Measurements from ENCODE around the gene RNF181.
"Not testable (repeated sequence)": the region's sequence is repeated elsewhere in the genome, so short reads cannot be mapped to it uniquely, and the experiment has no call there.

Gene RNF181

GRCh38 chr2:85613717-85614515 is 18.4 kb downstream of the RNF181 start:
- Histone ChIP-seq H2BK5ac (ENCODE audit: low read depth, low read length, poor library complexity, severe bottlenecking) (no peak overlapping the region), H2AFZ (ENCODE audit: low read depth, low read length) (no peak overlapping the region), H2BK15ac (ENCODE audit: low read depth, poor library complexity, severe bottlenecking) (no peak overlapping the region), H3K9ac (ENCODE audit: low read length) (no peak overlapping the region), H3K4me2 (ENCODE audit: low read length, poor library complexity, severe bottlenecking) (no peak overlapping the region), H4K8ac (ENCODE audit: low read length) (no peak overlapping the region), H3K4me3 (ENCODE audit: insufficient read depth in 1 of 2, low read depth in 1 of 2, low read length in 2 of 2) (no peak overlapping the region), H3K14ac (ENCODE audit: low read length in 2 of 2) (no peak overlapping the region), H2BK12ac (ENCODE audit: low read length in 2 of 2) (no peak overlapping the region), H3K23ac (ENCODE audit: low read length in 2 of 2) (no peak overlapping the region), H4K91ac (ENCODE audit: low read length) (no peak overlapping the region), H3K36me3 (ENCODE audit: control insufficient read depth in 1 of 2, insufficient read depth in 2 of 2, low read depth in 1 of 2, low read length in 2 of 2) (peaks cover 11 to 17% of the 10 kb centered on the region in 2 experiments), H3K9me3 (ENCODE audit: control insufficient read depth, low read length) (no peaks in the 10 kb centered on the region), H3K27me3 (ENCODE audit: control insufficient read depth in 1 of 2, insufficient read depth in 1 of 2, low read length in 2 of 2) (no peaks in the 10 kb centered on the region), H2BK120ac (ENCODE audit: low read depth, low read length) (no peak overlapping the region), H2AK5ac (ENCODE audit: low read length, severe bottlenecking) (no peak overlapping the region), H3K79me1 (replicated peaks; ENCODE audit: low read length, poor library complexity, severe bottlenecking) (peaks cover 6% of the 10 kb centered on the region), H3K4me1 (ENCODE audit: control insufficient read depth, insufficient read depth, low read depth, low read length) (peaks cover 14% of the 10 kb centered on the region), H3K18ac (ENCODE audit: low read depth in 1 of 2, low read length in 2 of 2) (no peak overlapping the region), H3K27ac (ENCODE audit: low read length, poor library complexity, severe bottlenecking) (no peak overlapping the region), H3K4ac (ENCODE audit: low read depth in 1 of 2, low read length in 2 of 2) (no peak overlapping the region)
- DNase-seq = no peak
- 95% methylated on average over 9 of the region's 10 CpGs for WGBS

GRCh38 chr2:85614757-85615156 is 19.2 kb downstream of the RNF181 start:
- not testable (repeated sequence) for H3K18ac ChIP-seq (ENCODE audit: low read depth in 1 of 2, low read length in 2 of 2); H2BK15ac ChIP-seq (ENCODE audit: low read depth, poor library complexity, severe bottlenecking); H3K4me2 ChIP-seq (ENCODE audit: low read length, poor library complexity, severe bottlenecking); H2BK120ac ChIP-seq (ENCODE audit: low read depth, low read length); H4K91ac ChIP-seq (ENCODE audit: low read length); H3K9ac ChIP-seq (ENCODE audit: low read length); DNase-seq; H2BK12ac ChIP-seq (ENCODE audit: low read length in 2 of 2); H3K14ac ChIP-seq (ENCODE audit: low read length in 2 of 2); H3K27me3 ChIP-seq (ENCODE audit: control insufficient read depth in 1 of 2, insufficient read depth in 1 of 2, low read length in 2 of 2); H4K8ac ChIP-seq (ENCODE audit: low read length); H3K23ac ChIP-seq (ENCODE audit: low read length in 2 of 2); H3K79me1 ChIP-seq (replicated peaks; ENCODE audit: low read length, poor library complexity, severe bottlenecking); H3K27ac ChIP-seq (ENCODE audit: low read length, poor library complexity, severe bottlenecking); H2AK5ac ChIP-seq (ENCODE audit: low read length, severe bottlenecking); H2BK5ac ChIP-seq (ENCODE audit: low read depth, low read length, poor library complexity, severe bottlenecking); H3K4me3 ChIP-seq (ENCODE audit: insufficient read depth in 1 of 2, low read depth in 1 of 2, low read length in 2 of 2); H3K4ac ChIP-seq (ENCODE audit: low read depth in 1 of 2, low read length in 2 of 2); H2AFZ ChIP-seq (ENCODE audit: low read depth, low read length); H3K9me3 ChIP-seq (ENCODE audit: control insufficient read depth, low read length)
- Histone ChIP-seq H3K4me1 (ENCODE audit: control insufficient read depth, insufficient read depth, low read depth, low read length) (peaks cover 16% of the 10 kb centered on the region), H3K36me3 (ENCODE audit: control insufficient read depth in 1 of 2, insufficient read depth in 2 of 2, low read depth in 1 of 2, low read length in 2 of 2) (peaks cover 8 to 18% of the 10 kb centered on the region in 2 experiments)
- 97% methylated on average over 7 of the region's 7 CpGs for WGBS

- peak overlapping the region in 1 of 2 experiments; percentile 50 for H3K4ac ChIP-seq (ENCODE audit: low read depth in 1 of 2, low read length in 2 of 2)
- no peak for DNase-seq
- no peak overlapping the region for H2BK120ac ChIP-seq (ENCODE audit: low read depth, low read length)
- H3K9ac ChIP-seq (ENCODE audit: low read length) = no peak overlapping the region
- peak overlapping the region in 1 of 2 experiments; percentile 89 for H3K4me3 ChIP-seq (ENCODE audit: insufficient read depth in 1 of 2, low read depth in 1 of 2, low read length in 2 of 2)
- H4K8ac ChIP-seq (ENCODE audit: low read length) = no peak overlapping the region
- WGBS = 94% methylated on average over 17 of the region's 17 CpGs
- H2AK5ac ChIP-seq (ENCODE audit: low read length, severe bottlenecking) = no peak overlapping the region
- H3K23ac ChIP-seq (ENCODE audit: low read length in 2 of 2) = no peak overlapping the region
- no peak overlapping the region for H2AFZ ChIP-seq (ENCODE audit: low read depth, low read length)
- H3K18ac ChIP-seq (ENCODE audit: low read depth in 1 of 2, low read length in 2 of 2) = no peak overlapping the region
- no peaks in the 10 kb centered on the region for H3K9me3 ChIP-seq (ENCODE audit: control insufficient read depth, low read length)
- peaks cover 3% of the 10 kb centered on the region for H3K79me1 ChIP-seq (replicated peaks; ENCODE audit: low read length, poor library complexity, severe bottlenecking)
- no peak overlapping the region for H4K91ac ChIP-seq (ENCODE audit: low read length)
- no peak overlapping the region for H2BK5ac ChIP-seq (ENCODE audit: low read depth, low read length, poor library complexity, severe bottlenecking)
- peaks cover 13% of the 10 kb centered on the region for H3K4me1 ChIP-seq (ENCODE audit: control insufficient read depth, insufficient read depth, low read depth, low read length)
- H3K14ac ChIP-seq (ENCODE audit: low read length in 2 of 2) = no peak overlapping the region
- peaks cover 10 to 17% of the 10 kb centered on the region in 2 experiments for H3K36me3 ChIP-seq (ENCODE audit: control insufficient read depth in 1 of 2, insufficient read depth in 2 of 2, low read depth in 1 of 2, low read length in 2 of 2)
- H3K4me2 ChIP-seq (ENCODE audit: low read length, poor library complexity, severe bottlenecking) = no peak overlapping the region
- no peaks in the 10 kb centered on the region for H3K27me3 ChIP-seq (ENCODE audit: control insufficient read depth in 1 of 2, insufficient read depth in 1 of 2, low read length in 2 of 2)
- peak overlapping the region in 1 of 2 experiments; percentile 42 for H2BK12ac ChIP-seq (ENCODE audit: low read length in 2 of 2)
- no peak overlapping the region for H2BK15ac ChIP-seq (ENCODE audit: low read depth, poor library complexity, severe bottlenecking)
- no peak overlapping the region for H3K27ac ChIP-seq (ENCODE audit: low read length, poor library complexity, severe bottlenecking)
Measured at GRCh38 chr2:85615413-85615728, 19.8 kb downstream of the RNF181 start.

GRCh38 chr2:85617723-85618122 is 22.2 kb downstream of the RNF181 start:
- Histone ChIP-seq H3K36me3 (ENCODE audit: control insufficient read depth in 1 of 2, insufficient read depth in 2 of 2, low read depth in 1 of 2, low read length in 2 of 2) (peaks cover 20 to 35% of the 10 kb centered on the region in 2 experiments), H3K4me3 (ENCODE audit: insufficient read depth in 1 of 2, low read depth in 1 of 2, low read length in 2 of 2) (peak overlapping the region in 1 of 2 experiments; percentile 89), H2AK5ac (ENCODE audit: low read length, severe bottlenecking) (peak overlapping the region; percentile 42), H3K79me1 (replicated peaks; ENCODE audit: low read length, poor library complexity, severe bottlenecking) (peaks cover 10% of the 10 kb centered on the region), H3K9ac (ENCODE audit: low read length) (peak overlapping the region; percentile 96)
- H3K27me3 ChIP-seq (ENCODE audit: control insufficient read depth in 1 of 2, insufficient read depth in 1 of 2, low read length in 2 of 2); H2BK15ac ChIP-seq (ENCODE audit: low read depth, poor library complexity, severe bottlenecking); H3K9me3 ChIP-seq (ENCODE audit: control insufficient read depth, low read length); H3K4me1 ChIP-seq (ENCODE audit: control insufficient read depth, insufficient read depth, low read depth, low read length); H2BK5ac ChIP-seq (ENCODE audit: low read depth, low read length, poor library complexity, severe bottlenecking); H3K18ac ChIP-seq (ENCODE audit: low read depth in 1 of 2, low read length in 2 of 2); H3K27ac ChIP-seq (ENCODE audit: low read length, poor library complexity, severe bottlenecking); H4K8ac ChIP-seq (ENCODE audit: low read length); H3K23ac ChIP-seq (ENCODE audit: low read length in 2 of 2); H3K4ac ChIP-seq (ENCODE audit: low read depth in 1 of 2, low read length in 2 of 2); DNase-seq; H2AFZ ChIP-seq (ENCODE audit: low read depth, low read length); H2BK12ac ChIP-seq (ENCODE audit: low read length in 2 of 2); H4K91ac ChIP-seq (ENCODE audit: low read length); H2BK120ac ChIP-seq (ENCODE audit: low read depth, low read length); H3K14ac ChIP-seq (ENCODE audit: low read length in 2 of 2); H3K4me2 ChIP-seq (ENCODE audit: low read length, poor library complexity, severe bottlenecking): not testable (repeated sequence)
- WGBS = 96% methylated on average over 4 of the region's 5 CpGs
